Fibroblast of lung (primary cell): ENCODE results near the gene CD248.

ENCODE experiments used
- CTCF ChIP-seq, 2 donors: IDR thresholded peaks in 1 of 2; conservative IDR thresholded peaks in 1 of 2; 1 replicate in 1 of 2; 2 replicates in 1 of 2; pipeline ENCODE4 v1.5.1; 2011 to 2012; ENCODE audit warnings: low read length in 2 of 2, control low read depth in 1 of 2, inconsistent platforms in 1 of 2, low read depth in 1 of 2, mild to moderate bottlenecking in 1 of 2
- EZH2 ChIP-seq: IDR thresholded peaks from 2 replicates; pipeline ENCODE4 v1.5.1; 2012; ENCODE audit warnings: low read length, control low read depth, mild to moderate bottlenecking; ENCODE audit errors: missing control alignments

GRCh38 chr11:66267379-66268243 is 49.2 kb downstream of the CD248 start:
- no peak for TF ChIP-seq CTCF (conservative IDR thresholded peaks at IDR 0.05 in 1 of 2, IDR thresholded peaks at IDR 0.05 in 1 of 2; ENCODE audit: low read depth in 1 of 2, low read length in 2 of 2)
- no peak for TF ChIP-seq EZH2
